GM23338 (cell line): ENCODE data around the gene GPC6. TPM values are rescaled to one million over a fixed set of nuclear protein-coding genes. Genes with fewer than 3 reads are reported as not detected.

ENCODE experiments used
- ATAC-seq: fragments of 200-7000 bp; cut with Tn5 transposase; 3 replicates; pipeline ENCODE4 v1.9.1; 2020
- DNase-seq: peaks from one replicate; pipeline ENCODE4 v3.0.0-alpha.2; 2015; ENCODE audit warnings: low spot score
- H2AFZ ChIP-seq: fragments of 200-600 bp; sonication (generic); 2 replicates; pipeline ENCODE4 v1.8.0; 2016; ENCODE audit warnings: antibody characterized with exemption, mild to moderate bottlenecking, moderate library complexity
- H3F3A ChIP-seq: fragments of 200-600 bp; sonication (generic); replicated peaks from 2 replicates; pipeline ENCODE4 v1.8.0; 2017; ENCODE audit warnings: antibody characterized with exemption, mixed run types, low read depth
- H3K27ac ChIP-seq: fragments of 200-600 bp; sonication (generic); 2 replicates; pipeline ENCODE4 v1.6.1; 2016; ENCODE audit warnings: low read depth
- H3K27me3 ChIP-seq: fragments of 200-600 bp; sonication (generic); 2 replicates; pipeline ENCODE4 v1.8.0; 2016; ENCODE audit warnings: mild to moderate bottlenecking, mixed run types, moderate library complexity; ENCODE audit not compliant: insufficient read depth
- H3K36me3 ChIP-seq: fragments of 200-600 bp; sonication (generic); 2 replicates; pipeline ENCODE4 v1.8.0; 2016; ENCODE audit warnings: mild to moderate bottlenecking; ENCODE audit not compliant: insufficient read depth
- H3K4me1 ChIP-seq: fragments of 200-600 bp; sonication (generic); 2 replicates; pipeline ENCODE4 v1.8.0; 2016; ENCODE audit warnings: mild to moderate bottlenecking, moderate library complexity; ENCODE audit not compliant: insufficient read depth
- H3K4me2 ChIP-seq: fragments of 200-600 bp; sonication (generic); 2 replicates; pipeline ENCODE4 v1.7.1; 2017; ENCODE audit warnings: mixed run types
- H3K4me3 ChIP-seq: fragments of 200-600 bp; sonication (generic); 2 replicates; pipeline ENCODE4 v1.6.1; 2016; ENCODE audit warnings: mixed run types
- H3K79me2 ChIP-seq: fragments of 200-600 bp; sonication (generic); replicated peaks from 2 replicates; pipeline ENCODE4 v1.8.0; 2017; ENCODE audit warnings: mild to moderate bottlenecking; ENCODE audit not compliant: insufficient read depth
- H3K9me2 ChIP-seq: fragments of 200-600 bp; sonication (generic); 2 replicates; pipeline ENCODE4 v1.8.0; 2017; ENCODE audit not compliant: insufficient read depth
- H4K20me1 ChIP-seq: fragments of 200-600 bp; sonication (generic); replicated peaks from 2 replicates; pipeline ENCODE4 v1.8.0; 2017; ENCODE audit warnings: mild to moderate bottlenecking; ENCODE audit not compliant: insufficient read depth
- H3K27ac Mint-ChIP-seq: 2 replicates; pipeline ENCODE4 v1.8.0; 2020; ENCODE audit warnings: inconsistent platforms, mild to moderate bottlenecking, moderate library complexity, mixed read lengths
- H3K27me3 Mint-ChIP-seq: 3 replicates; pipeline ENCODE4 v1.8.0; 2022; ENCODE audit warnings: low read depth, mild to moderate bottlenecking, moderate library complexity, mixed read lengths, inconsistent platforms; ENCODE audit not compliant: insufficient read depth, poor library complexity
- H3K36me3 Mint-ChIP-seq: 3 replicates; pipeline ENCODE4 v1.8.0; 2021; ENCODE audit warnings: low read depth, mild to moderate bottlenecking, inconsistent platforms, moderate library complexity, mixed read lengths
- H3K4me1 Mint-ChIP-seq: 3 replicates; pipeline ENCODE4 v1.8.0; 2020; ENCODE audit warnings: mild to moderate bottlenecking, inconsistent platforms, mixed read lengths
- H3K4me3 Mint-ChIP-seq: 3 replicates; pipeline ENCODE4 v1.8.0; 2021; ENCODE audit warnings: moderate library complexity, mild to moderate bottlenecking, inconsistent platforms, mixed read lengths
- H3K9me3 Mint-ChIP-seq: 3 replicates; pipeline ENCODE4 v1.8.0; 2020; ENCODE audit warnings: moderate library complexity, mild to moderate bottlenecking, inconsistent platforms, mixed read lengths
- CREB1 ChIP-seq: fragments of 250-450 bp; sonication (Bioruptor Pico); IDR thresholded peaks from 2 replicates; pipeline ENCODE4 v1.5.0; 2020; ENCODE audit warnings: low read depth, mild to moderate bottlenecking, moderate library complexity
- EZH2 ChIP-seq: fragments of 200-600 bp; sonication (generic); IDR thresholded peaks from one replicate; pipeline ENCODE4 v1.8.0; 2017; ENCODE audit warnings: antibody characterized with exemption, mild to moderate bottlenecking, low read depth; ENCODE audit not compliant: unreplicated experiment
- EZH2phosphoT487 ChIP-seq: fragments of 200-600 bp; sonication (generic); IDR thresholded peaks from one replicate; pipeline ENCODE4 v1.8.1; 2018; ENCODE audit warnings: antibody characterized with exemption; ENCODE audit not compliant: unreplicated experiment
- JUNB ChIP-seq: IDR thresholded peaks from one replicate; pipeline ENCODE4 v1.6.1; 2016; ENCODE audit warnings: antibody characterized with exemption; ENCODE audit not compliant: unreplicated experiment
- NANOG ChIP-seq: IDR thresholded peaks from 2 replicates; pipeline ENCODE4 v1.6.1; 2016; ENCODE audit warnings: antibody characterized with exemption, borderline replicate concordance
- POLR2AphosphoS5 ChIP-seq: IDR thresholded peaks from 2 replicates; pipeline ENCODE4 v1.6.1; 2016; ENCODE audit warnings: antibody characterized with exemption, low read depth
- STAT1 ChIP-seq: IDR thresholded peaks from one replicate; pipeline ENCODE4 v1.6.1; 2016; ENCODE audit warnings: antibody characterized with exemption; ENCODE audit not compliant: unreplicated experiment
- ZNF114 ChIP-seq: fragments of 250-450 bp; sonication (Bioruptor Pico); IDR thresholded peaks from 2 replicates; pipeline ENCODE4 v1.5.0; 2020; ENCODE audit warnings: mild to moderate bottlenecking, moderate library complexity
- ZNF331 ChIP-seq: fragments of 250-450 bp; sonication (Bioruptor Pico); IDR thresholded peaks from 2 replicates; pipeline ENCODE4 v1.5.0; 2020; ENCODE audit warnings: low read depth, mild to moderate bottlenecking, moderate library complexity
- ZNF462 ChIP-seq: fragments of 250-450 bp; sonication (Bioruptor Pico); IDR thresholded peaks from 2 replicates; pipeline ENCODE4 v1.5.0; 2020; ENCODE audit warnings: mild to moderate bottlenecking, moderate library complexity
- polyA plus RNA-seq: library from polyadenylated mRNA; unstranded; fragments of >200 nt; fragmentation: Nextera tagmentation; extraction: Ambion mirVana; gene quantifications from 2 replicates; pipeline ENCODE4 v1.2.1, GENCODE V29; 2016
- total RNA-seq: library from RNA; depleted of rRNA; stranded (reverse); fragments of >200 nt; shearing (Covaris generic); gene quantifications from 2 replicates; pipeline ENCODE4 v1.2.3, GENCODE V29; 2014
- TF ChIP-seq, protein P1 (sequence below), 2 experiments: fragments of 200-600 bp in 1 of 2; sonication (generic) in 1 of 2; conservative IDR thresholded peaks; 2 replicates each; pipeline versions ENCODE4 v1.5.1 to v1.6.1; 2016 to 2017; ENCODE audit warnings: antibody characterized with exemption in 2 of 2, low read depth in 2 of 2, mild to moderate bottlenecking in 2 of 2, moderate library complexity in 1 of 2
- TF ChIP-seq, protein P2 (sequence below): IDR thresholded peaks from one replicate; pipeline ENCODE4 v1.6.1; 2018; ENCODE audit warnings: antibody characterized with exemption; ENCODE audit not compliant: unreplicated experiment
- TF ChIP-seq, protein P3 (sequence below): IDR thresholded peaks from 2 replicates; pipeline ENCODE4 v1.6.1; 2016; ENCODE audit warnings: antibody characterized with exemption

GPC6 gene
- total and polyA plus RNA-seq, 2 experiments from 2014 or later, result 6.4 to 28.6 TPM

DNA sequence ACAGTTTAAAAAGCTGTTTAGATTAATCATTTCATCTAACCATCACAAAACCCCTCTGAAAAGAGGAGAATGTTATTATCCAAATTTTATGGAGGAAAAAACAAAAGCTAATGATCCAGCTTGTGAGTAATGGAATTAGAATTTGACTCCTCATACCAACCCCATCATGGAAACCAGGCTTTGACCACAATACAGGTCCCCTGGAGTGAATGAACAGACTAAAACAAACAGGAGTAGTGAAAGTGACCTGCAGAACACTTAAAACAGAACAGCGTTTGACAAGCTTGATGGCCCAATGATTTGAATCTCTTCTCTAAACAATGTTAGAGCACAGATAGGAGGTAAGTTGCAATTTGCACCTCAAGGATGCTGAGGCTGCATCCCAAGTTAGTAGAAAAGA lies 1022.9 kb downstream of the GPC6 start:
- Histone ChIP-seq H3F3A (no peaks in the 10 kb centered on the region), H3K9me2 (no peaks in the 10 kb centered on the region), H3K36me3 (no peaks in the 10 kb centered on the region), H3K27me3 (no peaks in the 10 kb centered on the region), H3K27ac (no peak overlapping the region), H4K20me1 (no peaks in the 10 kb centered on the region), H3K4me2 (no peak overlapping the region), H3K79me2 (no peaks in the 10 kb centered on the region), H2AFZ (no peak overlapping the region), H3K4me1 (no peaks in the 10 kb centered on the region), H3K4me3 (no peak overlapping the region)
- Mint-ChIP-seq H3K36me3 (no peaks in the 10 kb centered on the region; the same call in 2 of the 3 replicates), H3K9me3 (peaks cover 3% of the 10 kb centered on the region; the same call in 2 of the 3 replicates), H3K4me1 (peaks cover 10% of the 10 kb centered on the region; the same call in 2 of the 3 replicates), H3K27ac (no peak overlapping the region), H3K4me3 (no peak overlapping the region), H3K27me3 (no peaks in the 10 kb centered on the region)
- ATAC-seq (no peak), DNase-seq (peak; percentile 28)
- no peak for TF ChIP-seq ZNF462 (CRISPR knock-in tag)
- TF ChIP-seq, protein P1, sequence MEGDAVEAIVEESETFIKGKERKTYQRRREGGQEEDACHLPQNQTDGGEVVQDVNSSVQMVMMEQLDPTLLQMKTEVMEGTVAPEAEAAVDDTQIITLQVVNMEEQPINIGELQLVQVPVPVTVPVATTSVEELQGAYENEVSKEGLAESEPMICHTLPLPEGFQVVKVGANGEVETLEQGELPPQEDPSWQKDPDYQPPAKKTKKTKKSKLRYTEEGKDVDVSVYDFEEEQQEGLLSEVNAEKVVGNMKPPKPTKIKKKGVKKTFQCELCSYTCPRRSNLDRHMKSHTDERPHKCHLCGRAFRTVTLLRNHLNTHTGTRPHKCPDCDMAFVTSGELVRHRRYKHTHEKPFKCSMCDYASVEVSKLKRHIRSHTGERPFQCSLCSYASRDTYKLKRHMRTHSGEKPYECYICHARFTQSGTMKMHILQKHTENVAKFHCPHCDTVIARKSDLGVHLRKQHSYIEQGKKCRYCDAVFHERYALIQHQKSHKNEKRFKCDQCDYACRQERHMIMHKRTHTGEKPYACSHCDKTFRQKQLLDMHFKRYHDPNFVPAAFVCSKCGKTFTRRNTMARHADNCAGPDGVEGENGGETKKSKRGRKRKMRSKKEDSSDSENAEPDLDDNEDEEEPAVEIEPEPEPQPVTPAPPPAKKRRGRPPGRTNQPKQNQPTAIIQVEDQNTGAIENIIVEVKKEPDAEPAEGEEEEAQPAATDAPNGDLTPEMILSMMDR (conservative IDR thresholded peaks at IDR 0.05; ENCODE audit: low read depth in 2 of 2), result no peak
- TF ChIP-seq ZNF114 (CRISPR knock-in tag), result no peak
- TF ChIP-seq, protein P2, sequence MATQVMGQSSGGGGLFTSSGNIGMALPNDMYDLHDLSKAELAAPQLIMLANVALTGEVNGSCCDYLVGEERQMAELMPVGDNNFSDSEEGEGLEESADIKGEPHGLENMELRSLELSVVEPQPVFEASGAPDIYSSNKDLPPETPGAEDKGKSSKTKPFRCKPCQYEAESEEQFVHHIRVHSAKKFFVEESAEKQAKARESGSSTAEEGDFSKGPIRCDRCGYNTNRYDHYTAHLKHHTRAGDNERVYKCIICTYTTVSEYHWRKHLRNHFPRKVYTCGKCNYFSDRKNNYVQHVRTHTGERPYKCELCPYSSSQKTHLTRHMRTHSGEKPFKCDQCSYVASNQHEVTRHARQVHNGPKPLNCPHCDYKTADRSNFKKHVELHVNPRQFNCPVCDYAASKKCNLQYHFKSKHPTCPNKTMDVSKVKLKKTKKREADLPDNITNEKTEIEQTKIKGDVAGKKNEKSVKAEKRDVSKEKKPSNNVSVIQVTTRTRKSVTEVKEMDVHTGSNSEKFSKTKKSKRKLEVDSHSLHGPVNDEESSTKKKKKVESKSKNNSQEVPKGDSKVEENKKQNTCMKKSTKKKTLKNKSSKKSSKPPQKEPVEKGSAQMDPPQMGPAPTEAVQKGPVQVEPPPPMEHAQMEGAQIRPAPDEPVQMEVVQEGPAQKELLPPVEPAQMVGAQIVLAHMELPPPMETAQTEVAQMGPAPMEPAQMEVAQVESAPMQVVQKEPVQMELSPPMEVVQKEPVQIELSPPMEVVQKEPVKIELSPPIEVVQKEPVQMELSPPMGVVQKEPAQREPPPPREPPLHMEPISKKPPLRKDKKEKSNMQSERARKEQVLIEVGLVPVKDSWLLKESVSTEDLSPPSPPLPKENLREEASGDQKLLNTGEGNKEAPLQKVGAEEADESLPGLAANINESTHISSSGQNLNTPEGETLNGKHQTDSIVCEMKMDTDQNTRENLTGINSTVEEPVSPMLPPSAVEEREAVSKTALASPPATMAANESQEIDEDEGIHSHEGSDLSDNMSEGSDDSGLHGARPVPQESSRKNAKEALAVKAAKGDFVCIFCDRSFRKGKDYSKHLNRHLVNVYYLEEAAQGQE, result no peak
- no peak for TF ChIP-seq STAT1
- no peak for TF ChIP-seq ZNF331 (CRISPR knock-in tag)
- TF ChIP-seq JUNB, result no peak
- no peak for TF ChIP-seq POLR2AphosphoS5
- TF ChIP-seq, protein P3, sequence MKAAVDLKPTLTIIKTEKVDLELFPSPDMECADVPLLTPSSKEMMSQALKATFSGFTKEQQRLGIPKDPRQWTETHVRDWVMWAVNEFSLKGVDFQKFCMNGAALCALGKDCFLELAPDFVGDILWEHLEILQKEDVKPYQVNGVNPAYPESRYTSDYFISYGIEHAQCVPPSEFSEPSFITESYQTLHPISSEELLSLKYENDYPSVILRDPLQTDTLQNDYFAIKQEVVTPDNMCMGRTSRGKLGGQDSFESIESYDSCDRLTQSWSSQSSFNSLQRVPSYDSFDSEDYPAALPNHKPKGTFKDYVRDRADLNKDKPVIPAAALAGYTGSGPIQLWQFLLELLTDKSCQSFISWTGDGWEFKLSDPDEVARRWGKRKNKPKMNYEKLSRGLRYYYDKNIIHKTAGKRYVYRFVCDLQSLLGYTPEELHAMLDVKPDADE, result no peak
- TF ChIP-seq NANOG, result no peak
- no peak for TF ChIP-seq EZH2
- TF ChIP-seq EZH2phosphoT487, result no peak
- no peak for TF ChIP-seq CREB1 (CRISPR knock-in tag)
